ENCODE data around the gene SLC16A3.
A peak's percentile ranks its signal among the peaks of the same experiment; 100 is the strongest.

The SLC16A3 gene

GRCh38 chr17:82270651-82271050 lies 41.8 kb downstream of the SLC16A3 start:
- TF ChIP-seq CTCF (IDR thresholded peaks at IDR 0.05; ENCODE audit: insufficient read depth, missing control alignments) = no peak
- DNase-seq (ENCODE audit: insufficient read length, low spot score) (no peak), FAIRE-seq (no peak)

DNA sequence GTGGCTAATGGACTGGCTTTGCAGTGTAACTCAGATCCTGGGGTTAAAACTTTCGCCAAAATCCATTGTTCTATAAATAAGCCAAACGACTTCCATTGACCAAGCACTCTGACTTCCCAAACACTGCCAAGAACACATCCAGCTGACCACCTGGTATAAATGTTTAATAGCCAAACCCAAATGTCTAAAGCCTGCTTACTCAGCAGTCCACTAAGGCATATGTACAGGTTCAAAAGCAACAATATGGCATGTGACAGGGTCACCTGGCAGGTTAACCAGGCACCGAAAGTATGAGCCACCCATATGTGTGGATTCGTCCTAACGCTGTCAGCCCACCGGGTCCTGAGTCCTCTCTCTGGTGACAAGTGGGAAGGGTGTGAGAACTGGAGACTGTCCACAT lies 42.6 kb downstream of the SLC16A3 start:
- DNase-seq (ENCODE audit: insufficient read length, low spot score) (no peak), FAIRE-seq (no peak)
- TF ChIP-seq CTCF (IDR thresholded peaks at IDR 0.05; ENCODE audit: insufficient read depth, missing control alignments) = no peak

DNA sequence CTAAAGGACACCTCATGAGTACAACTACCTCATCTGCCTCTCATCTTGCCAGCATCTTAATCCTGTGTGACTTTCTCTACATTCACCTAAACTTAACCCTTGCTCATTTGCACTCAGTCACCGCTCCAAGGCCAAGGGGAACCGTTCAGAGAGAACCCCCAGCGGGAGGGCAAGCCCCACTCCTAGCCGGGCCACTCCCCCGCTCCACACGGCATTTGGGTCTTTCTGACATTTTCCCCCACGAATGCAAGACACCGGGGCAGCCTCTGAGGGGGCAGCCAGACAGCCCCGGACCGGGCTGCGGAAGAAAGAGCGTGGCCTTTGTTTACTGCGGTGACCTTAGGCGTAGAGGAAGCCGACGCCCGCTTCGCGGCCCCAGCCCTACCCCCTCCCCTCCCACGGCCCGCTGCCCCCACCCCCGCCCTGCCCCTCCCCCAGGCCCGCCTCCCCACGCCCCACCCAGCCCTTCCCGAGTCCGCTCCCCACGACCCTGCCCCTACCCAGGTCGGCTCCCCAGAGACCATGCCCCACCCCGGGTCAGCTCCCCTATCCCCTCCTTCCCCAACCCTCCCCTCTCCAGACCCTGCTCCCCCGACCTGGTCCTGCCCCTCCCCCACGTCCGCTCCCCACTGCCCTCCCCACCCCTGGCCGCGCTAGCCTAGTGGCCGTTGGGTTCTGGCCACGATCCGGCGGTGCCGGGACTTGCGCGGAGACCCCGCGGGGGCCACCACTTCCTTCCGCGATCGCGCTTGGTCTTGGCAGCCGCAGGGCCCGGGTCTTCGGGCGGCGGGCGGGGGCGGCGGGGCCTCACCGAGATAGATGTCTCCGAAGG lies 43.9 kb downstream of the SLC16A3 start:
- no peak for TF ChIP-seq CTCF (IDR thresholded peaks at IDR 0.05; ENCODE audit: insufficient read depth, missing control alignments)
- no peak for FAIRE-seq
- DNase-seq (ENCODE audit: insufficient read length, low spot score) = peak; percentile 53

GRCh38 chr17:82273327-82274133 lies 44.7 kb downstream of the SLC16A3 start, which contains the start of gene CSNK1D:
CSNK1D (minus strand) TSS chr17:82273700; CDS start chr17:82273381, 319 bp downstream.
- DNase-seq (ENCODE audit: insufficient read length, low spot score) (peak; percentile 97), FAIRE-seq (no peak)
- no peak for TF ChIP-seq CTCF (IDR thresholded peaks at IDR 0.05; ENCODE audit: insufficient read depth, missing control alignments)

- DNase-seq (ENCODE audit: insufficient read length, low spot score) (no peak), FAIRE-seq (no peak)
- no peak for TF ChIP-seq CTCF (IDR thresholded peaks at IDR 0.05; ENCODE audit: insufficient read depth, missing control alignments)
Measured at GRCh38 chr17:82274134-82275020, 45.5 kb downstream of the SLC16A3 start.

GRCh38 chr17:82275326-82275725 lies 46.5 kb downstream of the SLC16A3 start:
- no peak for TF ChIP-seq CTCF (IDR thresholded peaks at IDR 0.05; ENCODE audit: insufficient read depth, missing control alignments)
- DNase-seq (ENCODE audit: insufficient read length, low spot score) (no peak), FAIRE-seq (no peak)
